Stimulated activated naive CD8-positive, alpha-beta T cell treated with anti-CD3 and anti-CD28 coated beads, Interleukin-15, Interleukin-2, amounts not matched to agents 100 ng/mL and 50 ng/mL, for 24 hours (primary cell): ENCODE data around the gene TIMMDC1.

Experiments
- H3K27ac Mint-ChIP-seq: one replicate; pipeline ENCODE4 v1.8.0; 2021; ENCODE audit warnings: mild to moderate bottlenecking, mixed read lengths
- H3K27me3 Mint-ChIP-seq: one replicate; pipeline ENCODE4 v1.8.0; 2021; ENCODE audit warnings: mixed read lengths
- H3K36me3 Mint-ChIP-seq: one replicate; pipeline ENCODE4 v1.8.0; 2021; ENCODE audit warnings: low read depth, mixed read lengths
- H3K4me1 Mint-ChIP-seq: one replicate; pipeline ENCODE4 v1.8.0; 2021; ENCODE audit warnings: low read depth, mixed read lengths
- H3K4me3 Mint-ChIP-seq: one replicate; pipeline ENCODE4 v1.8.0; 2021; ENCODE audit warnings: mild to moderate bottlenecking, mixed read lengths
- H3K9me3 Mint-ChIP-seq: one replicate; pipeline ENCODE4 v1.8.0; 2021; ENCODE audit warnings: mixed read lengths

TIMMDC1 gene

GRCh38 chr3:119498186-119499011, at the start of gene TIMMDC1:
TSS of gene TIMMDC1 (plus strand) at chr3:119498547. CDS start at chr3:119498734, 187 bp downstream.
- Mint-ChIP-seq H3K4me3 (peak within 1 kb of the TSS; percentile 99), H3K27me3 (no peaks in the 10 kb centered on the region), H3K27ac (peak within 1 kb of the TSS; percentile 98), H3K9me3 (no peaks in the 10 kb centered on the region), H3K4me1 (peaks cover 50% of the 10 kb centered on the region), H3K36me3 (peaks cover 27% of the 10 kb centered on the region)

- Mint-ChIP-seq H3K27ac (no peak overlapping the region), H3K9me3 (no peaks in the 10 kb centered on the region), H3K4me3 (no peak overlapping the region), H3K4me1 (no peaks in the 10 kb centered on the region), H3K36me3 (peaks cover 73% of the 10 kb centered on the region), H3K27me3 (no peaks in the 10 kb centered on the region)
Measured at GRCh38 chr3:119453822-119454221, 44.5 kb upstream of the TIMMDC1 start.

GRCh38 chr3:119456469-119456868, 41.9 kb upstream of the TIMMDC1 start:
- H3K4me1 Mint-ChIP-seq: peaks cover 9% of the 10 kb centered on the region
- no peak overlapping the region for H3K27ac Mint-ChIP-seq
- H3K36me3 Mint-ChIP-seq: peaks cover 80% of the 10 kb centered on the region
- H3K9me3 Mint-ChIP-seq: no peaks in the 10 kb centered on the region
- H3K27me3 Mint-ChIP-seq: no peaks in the 10 kb centered on the region
- H3K4me3 Mint-ChIP-seq: no peak overlapping the region

GRCh38 chr3:119457246-119457645, 41.1 kb upstream of the TIMMDC1 start:
- no peaks in the 10 kb centered on the region for H3K27me3 Mint-ChIP-seq
- H3K4me3 Mint-ChIP-seq: no peak overlapping the region
- H3K36me3 Mint-ChIP-seq: peaks cover 76% of the 10 kb centered on the region
- H3K4me1 Mint-ChIP-seq: peaks cover 17% of the 10 kb centered on the region
- H3K27ac Mint-ChIP-seq: no peak overlapping the region
- H3K9me3 Mint-ChIP-seq: no peaks in the 10 kb centered on the region

GRCh38 chr3:119463171-119464169, 34.9 kb upstream of the TIMMDC1 start, which contains the start of gene TMEM39A:
TSS of gene TMEM39A (minus strand) at chr3:119463615. CDS start at chr3:119462074, 1,541 bp downstream.
- no peaks in the 10 kb centered on the region for H3K27me3 Mint-ChIP-seq
- peaks cover 42% of the 10 kb centered on the region for H3K4me1 Mint-ChIP-seq
- peaks cover 3% of the 10 kb centered on the region for H3K9me3 Mint-ChIP-seq
- H3K36me3 Mint-ChIP-seq: peaks cover 31% of the 10 kb centered on the region
- H3K4me3 Mint-ChIP-seq: peak within 1 kb of the TSS; percentile 93
- peak within 1 kb of the TSS; percentile 87 for H3K27ac Mint-ChIP-seq

DNA sequence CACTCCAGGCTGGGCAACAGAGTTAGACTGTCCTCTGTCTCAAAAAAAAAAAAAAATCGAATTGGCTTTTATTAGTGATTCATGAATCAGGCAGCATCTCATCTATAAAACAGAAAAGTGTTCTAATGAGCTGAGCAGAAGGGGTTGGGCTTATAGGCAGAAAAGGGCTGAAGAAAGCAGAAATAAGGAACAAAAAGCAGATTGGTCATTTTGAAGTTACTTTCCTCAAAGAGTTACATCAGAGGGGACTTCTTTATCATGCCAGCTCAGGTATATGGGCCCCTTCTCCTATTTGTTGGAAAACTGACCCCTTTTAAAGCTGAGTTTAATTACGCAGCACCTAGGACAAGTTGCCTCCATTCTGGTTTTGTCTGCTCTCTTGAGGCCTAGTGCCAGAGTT, 30.3 kb upstream of the TIMMDC1 start:
- Mint-ChIP-seq H3K27me3 (no peaks in the 10 kb centered on the region), H3K4me3 (peak overlapping the region; percentile 96), H3K36me3 (peaks cover 17% of the 10 kb centered on the region), H3K4me1 (peaks cover 41% of the 10 kb centered on the region), H3K9me3 (peaks cover 3% of the 10 kb centered on the region), H3K27ac (peak overlapping the region; percentile 90)

DNA sequence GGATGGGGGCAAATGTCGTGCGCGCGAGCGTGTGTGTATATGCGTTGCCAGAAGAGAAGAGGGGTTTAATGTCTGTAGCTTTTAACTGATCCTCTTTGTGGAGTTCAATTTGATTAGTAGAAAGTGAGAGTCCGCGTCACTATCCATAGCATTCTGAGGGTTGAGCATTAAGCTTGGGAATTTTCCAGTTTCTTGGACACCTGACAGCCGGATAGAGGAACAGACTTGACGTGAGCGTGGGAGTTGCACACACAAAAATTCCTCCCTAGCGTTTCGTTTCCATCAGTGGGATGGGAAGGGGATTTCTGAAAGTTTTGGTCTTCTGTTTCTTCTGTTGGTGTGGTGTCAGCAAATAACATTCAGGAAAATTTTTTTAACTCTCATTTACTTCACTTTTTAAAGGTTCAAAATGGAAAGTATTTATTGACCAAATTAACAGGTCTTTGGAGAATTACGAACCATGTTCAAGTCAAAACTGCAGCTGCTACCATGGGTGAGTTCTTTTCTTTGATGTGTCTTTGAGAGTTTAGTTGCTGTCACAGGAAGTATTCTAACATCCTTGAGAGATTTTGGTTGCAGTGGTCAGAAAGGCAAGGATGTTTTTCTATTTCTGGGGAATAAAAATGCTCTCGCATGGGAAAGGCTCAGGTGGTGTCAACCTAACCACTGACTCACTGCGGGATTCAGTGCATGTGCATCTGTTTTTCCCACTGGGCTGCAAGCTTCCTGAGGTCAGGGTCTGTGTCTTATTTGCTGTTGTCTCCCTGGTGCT, 28.7 kb upstream of the TIMMDC1 start:
- Mint-ChIP-seq H3K27ac (peak overlapping the region; percentile 88), H3K9me3 (no peaks in the 10 kb centered on the region), H3K27me3 (no peaks in the 10 kb centered on the region), H3K4me3 (peak overlapping the region; percentile 96), H3K36me3 (peaks cover 12% of the 10 kb centered on the region), H3K4me1 (peaks cover 30% of the 10 kb centered on the region)

- peaks cover 18% of the 10 kb centered on the region for H3K36me3 Mint-ChIP-seq
- peaks cover 30% of the 10 kb centered on the region for H3K4me1 Mint-ChIP-seq
- H3K27ac Mint-ChIP-seq: peak overlapping the region; percentile 6
- H3K4me3 Mint-ChIP-seq: peak overlapping the region; percentile 96
- no peaks in the 10 kb centered on the region for H3K27me3 Mint-ChIP-seq
- H3K9me3 Mint-ChIP-seq: no peaks in the 10 kb centered on the region
Measured at GRCh38 chr3:119470866-119471265, 27.5 kb upstream of the TIMMDC1 start.

DNA sequence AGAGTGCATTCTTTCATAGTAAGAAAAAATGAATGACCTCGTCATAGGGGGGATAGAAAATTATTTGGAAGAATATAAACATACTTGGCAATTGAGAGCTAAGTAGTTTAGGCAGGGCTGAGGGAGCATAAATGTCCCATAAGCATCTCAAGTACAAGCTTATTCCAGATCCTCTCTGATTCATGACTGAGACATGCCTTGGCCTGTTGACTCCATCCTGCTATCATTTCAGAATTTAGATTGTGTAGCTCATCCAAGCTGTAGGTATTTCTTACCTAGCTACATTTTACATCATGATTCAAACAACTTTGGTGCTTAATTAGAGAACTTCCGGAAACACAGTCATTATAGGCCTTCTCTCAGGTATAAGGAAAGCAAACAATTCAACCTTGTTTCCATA, 17.3 kb upstream of the TIMMDC1 start:
- Mint-ChIP-seq H3K36me3 (peaks cover 52% of the 10 kb centered on the region), H3K27ac (no peak overlapping the region), H3K4me1 (no peaks in the 10 kb centered on the region), H3K9me3 (no peaks in the 10 kb centered on the region), H3K4me3 (no peak overlapping the region), H3K27me3 (no peaks in the 10 kb centered on the region)

GRCh38 chr3:119483101-119483500, 15.2 kb upstream of the TIMMDC1 start:
- H3K36me3 Mint-ChIP-seq: peaks cover 50% of the 10 kb centered on the region

DNA sequence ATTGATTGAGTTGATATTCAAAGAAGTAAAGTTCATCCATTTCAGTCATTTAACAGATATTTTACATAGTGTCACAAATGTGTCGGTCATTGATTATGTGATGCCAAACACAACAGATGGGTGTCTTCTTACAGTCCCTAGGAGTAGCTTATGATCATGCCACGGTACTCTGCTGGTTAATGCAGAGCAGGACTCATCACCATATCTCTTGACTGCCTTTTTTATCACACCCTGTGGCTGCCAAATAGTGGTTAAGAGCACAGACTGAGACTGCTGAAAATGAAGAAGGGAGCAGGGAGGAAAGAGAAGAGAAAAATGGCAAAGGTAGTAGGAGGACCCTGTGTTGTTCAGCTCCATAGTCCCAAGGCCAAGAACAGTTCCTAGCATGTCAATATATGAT, 12.8 kb upstream of the TIMMDC1 start:
- H3K27ac Mint-ChIP-seq: no peak overlapping the region
- H3K4me3 Mint-ChIP-seq: no peak overlapping the region
- H3K27me3 Mint-ChIP-seq: no peaks in the 10 kb centered on the region
- H3K36me3 Mint-ChIP-seq: peaks cover 42% of the 10 kb centered on the region
- H3K9me3 Mint-ChIP-seq: no peaks in the 10 kb centered on the region
- no peaks in the 10 kb centered on the region for H3K4me1 Mint-ChIP-seq

More at GRCh38 chr3:119483101-119483500, 15.2 kb upstream of the TIMMDC1 start:
- Mint-ChIP-seq H3K4me1 (no peaks in the 10 kb centered on the region), H3K9me3 (no peaks in the 10 kb centered on the region), H3K4me3 (no peak overlapping the region), H3K27me3 (no peaks in the 10 kb centered on the region), H3K27ac (no peak overlapping the region)

DNA sequence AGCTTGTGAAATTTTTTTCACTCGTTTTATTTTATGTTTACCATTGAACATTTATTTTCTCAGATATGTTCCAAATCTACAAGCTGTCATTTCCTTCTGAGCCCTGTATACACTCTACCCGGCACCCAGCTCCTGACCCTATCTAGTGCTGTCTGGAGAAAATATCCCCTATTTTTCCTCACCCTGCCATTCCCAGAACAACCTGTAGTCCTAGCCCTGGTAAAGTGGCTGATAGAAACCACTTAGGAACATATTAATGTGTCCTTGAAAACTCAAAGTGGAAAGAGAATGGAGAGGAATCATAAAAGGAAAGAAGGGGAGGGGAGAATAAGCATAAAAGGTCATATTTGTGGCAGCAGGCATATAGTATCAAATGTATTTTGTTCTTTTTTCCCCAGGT, 8.2 kb upstream of the TIMMDC1 start:
- H3K27me3 Mint-ChIP-seq: no peaks in the 10 kb centered on the region
- H3K4me3 Mint-ChIP-seq: no peak overlapping the region
- H3K4me1 Mint-ChIP-seq: peaks cover 20% of the 10 kb centered on the region
- no peak overlapping the region for H3K27ac Mint-ChIP-seq
- peaks cover 52% of the 10 kb centered on the region for H3K36me3 Mint-ChIP-seq
- no peaks in the 10 kb centered on the region for H3K9me3 Mint-ChIP-seq

DNA sequence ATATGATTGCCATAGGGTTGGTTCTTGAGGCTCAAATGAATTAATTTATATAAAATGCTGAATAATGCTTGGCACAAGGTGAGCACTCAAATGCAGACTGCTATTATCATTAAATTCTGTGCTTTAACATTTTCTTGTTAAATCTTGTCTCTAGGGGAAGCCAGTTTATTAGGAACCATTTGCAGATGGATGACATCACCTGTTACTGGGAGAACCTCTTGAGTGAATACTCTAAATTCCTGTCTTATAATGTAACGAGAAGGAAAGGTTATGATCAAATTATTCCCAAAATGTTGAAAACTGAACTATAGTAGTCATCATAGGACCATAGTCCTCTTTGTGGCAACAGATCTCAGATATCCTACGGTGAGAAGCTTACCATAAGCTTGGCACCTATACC, 6.2 kb upstream of the TIMMDC1 start:
- no peak overlapping the region for H3K4me3 Mint-ChIP-seq
- peaks cover 38% of the 10 kb centered on the region for H3K36me3 Mint-ChIP-seq
- H3K4me1 Mint-ChIP-seq: peaks cover 23% of the 10 kb centered on the region
- H3K9me3 Mint-ChIP-seq: no peaks in the 10 kb centered on the region
- H3K27me3 Mint-ChIP-seq: no peaks in the 10 kb centered on the region
- peak overlapping the region; percentile 38 for H3K27ac Mint-ChIP-seq

DNA sequence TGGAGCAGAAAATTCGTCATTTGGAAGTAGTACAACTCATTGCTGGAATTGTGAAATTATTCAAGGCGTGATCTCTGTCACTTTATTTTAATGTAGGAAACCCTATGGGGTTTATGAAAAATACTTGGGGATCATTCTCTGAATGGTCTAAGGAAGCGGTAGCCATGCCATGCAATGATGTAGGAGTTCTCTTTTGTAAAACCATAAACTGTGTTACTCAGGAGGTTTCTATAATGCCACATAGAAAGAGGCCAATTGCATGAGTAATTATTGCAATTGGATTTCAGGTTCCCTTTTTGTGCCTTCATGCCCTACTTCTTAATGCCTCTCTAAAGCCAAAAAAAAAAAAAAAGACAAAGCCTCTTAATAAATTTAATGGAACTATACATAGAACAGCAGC, 5.5 kb upstream of the TIMMDC1 start:
- H3K27me3 Mint-ChIP-seq: no peaks in the 10 kb centered on the region
- H3K27ac Mint-ChIP-seq: peak overlapping the region; percentile 73
- peaks cover 30% of the 10 kb centered on the region for H3K4me1 Mint-ChIP-seq
- peaks cover 38% of the 10 kb centered on the region for H3K36me3 Mint-ChIP-seq
- H3K9me3 Mint-ChIP-seq: no peaks in the 10 kb centered on the region
- no peak overlapping the region for H3K4me3 Mint-ChIP-seq
